Astrocyte (in vitro differentiated cells and primary cell): Measurements from ENCODE around the gene GBF1. TPM values are rescaled to one million over a fixed set of nuclear protein-coding genes. Genes with fewer than 3 reads are reported as not detected.
"Not testable (repeated sequence)": the region's sequence is repeated elsewhere in the genome, so short reads cannot be mapped to it uniquely, and the experiment has no call there.

Source experiments
- DNase-seq: peaks from one replicate; pipeline ENCODE4 v3.0.0-alpha.2; 2010; ENCODE audit warnings: low read depth
- FAIRE-seq: peaks from 2 replicates; lab custom pipeline; 2011; peaks lifted over from hg19 to GRCh38; lab: Jason Lieb, UNC
- H2AFZ ChIP-seq: 2 replicates; pipeline ENCODE4 v1.6.0; 2012; ENCODE audit warnings: low read depth, low read length, inconsistent platforms
- H3K27ac ChIP-seq: 2 replicates; pipeline ENCODE4 v1.5.1; 2011; ENCODE audit warnings: low read depth, low read length, inconsistent platforms
- H3K27me3 ChIP-seq: 2 replicates; pipeline ENCODE4 v1.6.0; 2011; ENCODE audit warnings: low read length, inconsistent platforms; ENCODE audit not compliant: insufficient read depth
- H3K36me3 ChIP-seq: 2 replicates; pipeline ENCODE4 v1.5.1; 2011; ENCODE audit warnings: low read length, inconsistent platforms; ENCODE audit not compliant: insufficient read depth
- H3K4me1 ChIP-seq: 2 replicates; pipeline ENCODE4 v1.5.1; 2011; ENCODE audit warnings: low read length, inconsistent platforms; ENCODE audit not compliant: insufficient read depth
- H3K4me2 ChIP-seq: 2 replicates; pipeline ENCODE4 v1.6.0; 2012; ENCODE audit warnings: low read length, inconsistent platforms
- H3K4me3 ChIP-seq: 2 replicates; pipeline ENCODE4 v1.5.1; 2011; ENCODE audit warnings: low read depth, mild to moderate bottlenecking, low read length, inconsistent platforms; ENCODE audit not compliant: insufficient read depth
- H3K79me2 ChIP-seq: 2 replicates; pipeline ENCODE4 v1.6.0; 2012; ENCODE audit warnings: mild to moderate bottlenecking, low read length, inconsistent platforms; ENCODE audit not compliant: insufficient read depth
- H3K9ac ChIP-seq: 2 replicates; pipeline ENCODE4 v1.6.0; 2012; ENCODE audit warnings: mild to moderate bottlenecking, low read length, inconsistent platforms
- H3K9me3 ChIP-seq: 2 replicates; pipeline ENCODE4 v1.5.1; 2012; ENCODE audit warnings: low read depth, mild to moderate bottlenecking, low read length, inconsistent platforms; ENCODE audit not compliant: insufficient read depth
- H4K20me1 ChIP-seq: 2 replicates; pipeline ENCODE4 v1.6.0; 2012; ENCODE audit warnings: low read length, inconsistent platforms; ENCODE audit not compliant: insufficient read depth
- H3K27ac Mint-ChIP-seq: one replicate; pipeline ENCODE4 v1.8.0; 2021; ENCODE audit warnings: mild to moderate bottlenecking, mixed read lengths; ENCODE audit not compliant: unreplicated experiment
- H3K27me3 Mint-ChIP-seq: one replicate; pipeline ENCODE4 v1.8.0; 2021; ENCODE audit warnings: low read depth, mixed read lengths; ENCODE audit not compliant: unreplicated experiment
- H3K36me3 Mint-ChIP-seq: one replicate; pipeline ENCODE4 v1.8.0; 2021; ENCODE audit warnings: low read depth, mixed read lengths; ENCODE audit not compliant: unreplicated experiment
- H3K4me1 Mint-ChIP-seq: one replicate; pipeline ENCODE4 v1.8.0; 2021; ENCODE audit warnings: low read depth, mixed read lengths; ENCODE audit not compliant: unreplicated experiment
- H3K4me3 Mint-ChIP-seq: one replicate; pipeline ENCODE4 v1.8.0; 2021; ENCODE audit warnings: mild to moderate bottlenecking, moderate library complexity, mixed read lengths; ENCODE audit not compliant: unreplicated experiment
- H3K9me3 Mint-ChIP-seq: one replicate; pipeline ENCODE4 v1.8.0; 2021; ENCODE audit warnings: mild to moderate bottlenecking, mixed read lengths; ENCODE audit not compliant: unreplicated experiment
- CTCF ChIP-seq: IDR thresholded peaks from 2 replicates; pipeline ENCODE4 v1.5.1; 2011; ENCODE audit warnings: low read depth, mild to moderate bottlenecking, inconsistent platforms, low read length, moderate library complexity; ENCODE audit not compliant: insufficient read depth
- EZH2 ChIP-seq: IDR thresholded peaks from 2 replicates; pipeline ENCODE4 v1.6.1; 2012; ENCODE audit warnings: mild to moderate bottlenecking, low read length, inconsistent platforms; ENCODE audit not compliant: insufficient read depth
- total RNA-seq: library from RNA; stranded (reverse); gene quantifications from 2 replicates; pipeline ENCODE4 v1.2.1, GENCODE V29; 2021

GBF1 gene
- total RNA-seq, 1 donor from 2014 or later = 72.8 TPM

- Mint-ChIP-seq H3K36me3 (no peaks in the 10 kb centered on the region), H3K9me3 (no peaks in the 10 kb centered on the region), H3K4me3 (no peak overlapping the region), H3K27me3 (peaks cover 6% of the 10 kb centered on the region), H3K27ac (no peak overlapping the region), H3K4me1 (no peaks in the 10 kb centered on the region)
- Histone ChIP-seq H4K20me1 (no peaks in the 10 kb centered on the region), H3K27ac (no peak overlapping the region), H3K4me1 (no peaks in the 10 kb centered on the region), H2AFZ (no peak overlapping the region), H3K4me3 (no peak overlapping the region), H3K36me3 (no peaks in the 10 kb centered on the region), H3K9ac (no peak overlapping the region), H3K9me3 (no peaks in the 10 kb centered on the region), H3K27me3 (peaks cover 5% of the 10 kb centered on the region), H3K4me2 (no peak overlapping the region), H3K79me2 (no peaks in the 10 kb centered on the region)
- FAIRE-seq = no peak
- DNase-seq = no peak
- TF ChIP-seq EZH2 = no peak
- TF ChIP-seq CTCF = no peak
Observed at GRCh38 chr10:102211615-102212299, 33.6 kb upstream of the GBF1 start.

- not testable (repeated sequence) for H2AFZ ChIP-seq, H3K4me3 ChIP-seq, H3K36me3 ChIP-seq, H3K79me2 ChIP-seq, H3K27ac Mint-ChIP-seq, H3K4me1 ChIP-seq, H3K27me3 ChIP-seq, H3K9me3 Mint-ChIP-seq, H3K9ac ChIP-seq, H3K4me3 Mint-ChIP-seq, H3K4me2 ChIP-seq, H3K9me3 ChIP-seq, H4K20me1 ChIP-seq, DNase-seq, H3K27me3 Mint-ChIP-seq, H3K4me1 Mint-ChIP-seq, H3K36me3 Mint-ChIP-seq, FAIRE-seq, H3K27ac ChIP-seq
Observed at GRCh38 chr10:102213599-102213998, 31.7 kb upstream of the GBF1 start.

GRCh38 chr10:102219370-102219769, 26.0 kb upstream of the GBF1 start:
- H3K9ac ChIP-seq = no peak overlapping the region
- FAIRE-seq (no peak), DNase-seq (no peak)
- Mint-ChIP-seq H3K27ac (no peak overlapping the region), H3K9me3 (no peaks in the 10 kb centered on the region), H3K27me3 (peaks cover 15% of the 10 kb centered on the region), H3K36me3 (no peaks in the 10 kb centered on the region), H3K4me3 (no peak overlapping the region), H3K4me1 (no peaks in the 10 kb centered on the region)
- H3K4me3 ChIP-seq = no peak overlapping the region
- H3K4me2 ChIP-seq = no peak overlapping the region
- H3K4me1 ChIP-seq = no peaks in the 10 kb centered on the region
- no peak for TF ChIP-seq CTCF
- no peak for TF ChIP-seq EZH2
- H3K79me2 ChIP-seq = no peaks in the 10 kb centered on the region
- H4K20me1 ChIP-seq = no peaks in the 10 kb centered on the region
- H3K27me3 ChIP-seq = peaks cover 23% of the 10 kb centered on the region
- no peaks in the 10 kb centered on the region for H3K36me3 ChIP-seq
- no peak overlapping the region for H2AFZ ChIP-seq
- H3K9me3 ChIP-seq = no peaks in the 10 kb centered on the region
- no peak overlapping the region for H3K27ac ChIP-seq
